Measurements from ENCODE around the gene LRP1B.

- TF ChIP-seq CTCF (IDR thresholded peaks at IDR 0.05) = no peak
- no peak for TF ChIP-seq POLR2A (IDR thresholded peaks at IDR 0.05; ENCODE audit: low read depth)
- TF ChIP-seq POLR2AphosphoS5 (IDR thresholded peaks at IDR 0.05) = no peak
Measured at GRCh38 chr2:141887363-141887762, 243.5 kb downstream of the LRP1B start.

Data from esophagus muscularis mucosa (tissue), 3 donors.